GM21447 (cell line): Measurements from ENCODE around the gene ICE1.
"Not testable (repeated sequence)": the region's sequence is repeated elsewhere in the genome, so short reads cannot be mapped to it uniquely, and the experiment has no call there.

Experiments
- ATAC-seq: cut with Tn5 transposase; IDR thresholded peaks from one replicate; pipeline ENCODE4 v1.9.1; 2021; ENCODE audit not compliant: unreplicated experiment

Gene ICE1, protein sequence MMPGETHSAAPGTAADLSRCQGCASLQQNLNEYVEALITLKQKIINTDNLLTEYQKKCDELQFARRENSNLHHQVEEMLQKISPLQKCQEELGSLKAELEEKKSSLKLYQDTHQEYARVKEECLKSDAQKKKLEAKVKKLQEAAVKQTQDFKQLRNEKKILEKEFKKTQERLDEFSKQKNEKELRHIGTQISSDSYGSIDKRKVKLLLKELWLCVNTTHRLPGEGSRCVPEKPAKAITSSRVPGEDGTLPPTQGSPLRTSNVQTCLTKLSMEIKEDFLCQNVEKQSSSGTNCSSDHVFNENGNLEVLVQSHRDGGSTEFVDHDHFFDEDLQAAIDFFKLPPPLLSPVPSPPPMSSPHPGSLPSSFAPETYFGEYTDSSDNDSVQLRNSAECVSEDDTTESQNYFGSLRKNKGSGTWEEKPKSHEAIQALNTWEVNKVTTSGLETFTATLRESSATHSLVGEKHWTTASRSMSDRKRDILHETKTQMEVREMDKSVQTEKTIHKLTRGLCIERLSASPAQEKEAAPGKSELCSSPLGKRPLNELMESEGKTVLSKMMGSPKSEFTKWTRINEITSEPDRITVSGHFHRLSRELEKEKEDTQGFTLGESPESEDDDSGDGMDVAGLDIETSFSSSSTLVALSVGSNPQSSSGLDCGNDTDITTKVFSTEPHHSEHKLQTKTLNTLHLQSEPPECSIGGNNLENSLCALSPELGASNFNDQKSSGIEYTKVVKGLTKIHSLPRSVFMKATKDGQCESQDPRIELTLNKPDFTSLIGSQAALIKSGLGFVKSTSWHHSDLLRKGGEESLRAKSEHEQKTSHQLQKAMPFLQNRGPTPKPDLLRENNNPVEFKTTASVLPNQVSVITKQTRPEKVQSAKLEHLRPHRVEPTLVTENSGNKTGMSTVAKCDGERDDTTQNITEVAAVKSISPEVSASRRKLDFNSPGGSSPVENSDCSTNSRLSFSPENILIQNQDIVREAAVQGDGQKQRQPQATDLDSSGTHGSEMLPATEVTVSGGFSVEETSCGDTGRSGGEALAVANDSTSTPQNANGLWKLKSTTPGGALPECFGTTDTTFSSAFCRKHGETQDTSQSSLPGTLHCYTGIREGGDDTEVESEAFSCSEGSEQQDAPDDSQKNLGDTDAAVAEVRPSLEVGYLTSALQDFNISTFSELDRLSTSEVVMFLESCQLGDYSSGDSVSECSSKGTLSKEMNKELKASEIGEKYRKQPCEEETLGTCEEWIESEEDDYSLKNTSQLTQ (N-terminal part only)

DNA sequence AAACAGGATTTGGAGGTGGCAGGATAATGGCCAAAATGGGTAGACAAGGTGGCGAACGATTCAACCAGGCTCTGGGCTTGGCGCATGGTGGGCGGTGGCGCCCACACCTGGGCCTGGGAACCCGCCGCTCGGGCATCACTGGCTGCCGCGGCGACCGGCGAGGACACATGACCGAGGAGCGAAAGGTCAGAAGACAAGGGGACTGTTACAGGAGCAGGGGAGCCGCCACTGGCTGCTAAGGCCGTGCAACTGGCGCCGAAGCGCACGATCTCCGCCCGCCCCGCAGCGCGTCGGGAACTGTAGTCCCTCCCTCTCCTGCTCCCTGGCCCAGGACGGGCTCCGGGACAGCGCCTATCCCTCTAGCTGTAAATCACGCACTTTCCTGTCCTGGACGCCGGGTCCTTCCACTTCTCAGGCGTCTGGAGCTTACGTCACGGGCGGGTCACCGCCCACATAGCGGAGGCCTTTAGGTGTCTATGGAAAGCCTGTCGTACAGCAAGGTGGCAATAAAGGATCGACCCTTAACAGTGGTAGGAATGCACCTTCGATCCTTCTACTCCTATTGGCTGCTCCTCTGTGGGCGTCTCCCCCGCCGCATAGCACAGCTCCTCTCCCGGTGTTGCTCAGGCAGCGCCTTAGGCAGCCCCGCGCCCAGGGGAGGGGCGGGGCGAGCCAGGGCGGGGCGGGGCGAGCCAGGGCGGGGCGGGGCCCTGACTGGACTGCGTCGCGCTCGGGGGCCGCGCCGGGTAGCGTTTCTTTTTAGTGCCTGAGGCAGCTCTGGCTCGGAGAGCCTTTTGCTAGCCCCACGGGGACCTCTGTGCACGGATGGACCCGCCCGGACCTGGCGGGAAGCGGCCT, at the start of gene ICE1:
Gene ICE1, plus strand, starts transcription at position 717 of the 858 bp plus-strand sequence. CDS start 239 bp downstream, outside the sequence.
- ATAC-seq, result peak; percentile 79

DNA sequence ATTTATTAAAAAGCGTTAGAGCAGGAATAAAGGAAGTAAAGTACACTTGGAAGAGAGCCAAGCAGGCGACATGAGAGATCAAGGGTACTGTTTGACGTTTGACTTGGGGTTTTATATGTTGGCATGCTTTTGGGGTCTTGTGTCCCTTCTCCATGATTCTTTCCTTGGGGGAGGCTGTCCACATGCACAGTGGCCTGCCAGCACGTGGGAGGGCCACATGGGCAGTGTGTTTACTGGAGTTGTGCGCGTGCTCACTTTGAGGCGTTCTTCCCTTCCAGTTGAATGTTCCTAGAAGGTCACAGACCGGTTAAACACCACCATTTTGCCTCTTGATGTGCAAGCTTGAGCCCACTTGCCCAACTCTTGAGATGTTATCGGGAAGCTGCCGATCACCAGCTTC, 49.5 kb upstream of the ICE1 start:
- no peak for ATAC-seq

DNA sequence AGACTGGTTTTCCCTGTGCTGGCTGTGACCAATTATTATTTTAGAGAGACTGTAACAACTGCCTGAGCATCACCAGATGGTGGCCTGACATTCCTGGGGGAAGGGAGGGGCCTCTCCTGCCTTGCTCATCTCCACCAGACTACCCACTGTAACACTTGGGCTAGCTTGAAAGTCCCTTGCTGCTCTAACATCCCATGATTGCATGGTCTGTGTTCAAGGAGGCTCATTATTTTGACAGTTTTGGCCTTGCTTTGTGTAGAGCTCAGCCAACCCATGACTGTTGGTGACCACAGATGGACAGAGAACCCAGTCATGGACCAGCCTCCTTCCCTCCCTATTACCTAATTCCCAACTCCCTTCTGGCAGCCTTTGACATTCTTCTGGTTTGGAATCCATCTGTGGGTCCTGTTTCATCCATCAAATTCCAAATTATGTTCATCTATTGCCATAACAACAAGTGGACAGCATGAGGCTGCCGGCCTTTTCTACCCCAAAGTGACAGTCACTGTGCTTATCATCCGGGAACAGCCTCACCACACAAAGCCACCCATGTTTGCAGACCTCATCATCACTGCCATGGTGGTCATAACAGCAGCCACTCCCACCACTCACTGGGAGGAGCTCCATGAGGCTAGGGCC, 49.0 kb upstream of the ICE1 start:
- ATAC-seq, result no peak

- ATAC-seq, result no peak
Measured at GRCh38 chr5:5374009-5374715, 48.3 kb upstream of the ICE1 start.

GRCh38 chr5:5377780-5378179, 44.7 kb upstream of the ICE1 start:
- no peak for ATAC-seq

DNA sequence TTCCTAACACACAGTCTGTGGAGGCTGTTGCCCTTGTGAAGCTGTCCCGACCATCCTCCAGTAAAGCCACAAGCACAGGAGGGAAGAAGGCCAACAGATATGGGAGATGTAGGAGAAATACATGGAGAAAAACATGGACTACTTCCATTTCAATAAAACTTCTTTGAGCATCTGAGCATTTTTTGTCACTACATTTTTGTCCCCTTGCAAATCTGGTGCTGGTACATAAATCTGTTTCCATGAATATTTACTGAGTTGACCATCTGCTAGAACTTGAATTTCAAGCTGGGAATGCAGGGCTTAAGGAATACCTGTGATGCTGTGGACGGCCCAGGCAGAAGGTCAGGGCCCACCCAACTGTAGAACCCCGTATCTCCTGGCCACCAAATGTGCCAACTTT, 43.9 kb upstream of the ICE1 start:
- ATAC-seq, result no peak

GRCh38 chr5:5380298-5380697, 42.2 kb upstream of the ICE1 start:
- no peak for ATAC-seq

DNA sequence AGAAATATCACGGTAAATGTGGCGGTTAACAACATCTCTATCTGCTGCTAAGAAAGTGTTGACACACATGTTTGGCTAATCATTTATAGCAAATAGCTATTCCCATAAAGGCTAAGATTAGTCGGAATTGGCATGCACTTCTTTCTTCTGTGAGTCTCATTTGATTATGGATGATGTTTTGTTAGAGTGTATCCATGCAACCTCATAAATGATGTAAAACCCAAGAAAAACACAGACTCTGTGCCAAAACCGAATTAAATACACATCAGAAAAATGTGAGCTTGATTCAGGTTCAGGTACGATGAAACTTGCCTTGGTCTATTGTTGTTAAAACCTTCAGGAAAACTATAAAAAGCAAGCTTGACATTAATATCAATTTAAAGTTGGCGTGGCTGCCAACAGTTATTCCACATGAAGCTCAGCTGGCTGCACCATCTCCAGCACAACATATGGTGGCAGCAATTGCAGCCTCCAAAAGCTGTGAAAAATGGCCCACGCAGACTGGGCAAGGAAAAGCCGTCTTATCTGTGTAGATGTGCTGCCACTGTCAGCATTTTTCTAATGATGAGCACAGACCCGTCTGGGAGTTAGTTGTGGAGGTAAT, 41.1 kb upstream of the ICE1 start:
- no peak for ATAC-seq

- ATAC-seq, result no peak
Measured at GRCh38 chr5:5383461-5383860, 39.0 kb upstream of the ICE1 start.

- ATAC-seq, result no peak
Measured at GRCh38 chr5:5384660-5385330, 37.7 kb upstream of the ICE1 start.

GRCh38 chr5:5385331-5385662, 37.2 kb upstream of the ICE1 start:
- ATAC-seq, result no peak

- no peak for ATAC-seq
Measured at GRCh38 chr5:5386329-5386728, 36.1 kb upstream of the ICE1 start.

- ATAC-seq, result no peak
Measured at GRCh38 chr5:5387192-5387591, 35.3 kb upstream of the ICE1 start.

DNA sequence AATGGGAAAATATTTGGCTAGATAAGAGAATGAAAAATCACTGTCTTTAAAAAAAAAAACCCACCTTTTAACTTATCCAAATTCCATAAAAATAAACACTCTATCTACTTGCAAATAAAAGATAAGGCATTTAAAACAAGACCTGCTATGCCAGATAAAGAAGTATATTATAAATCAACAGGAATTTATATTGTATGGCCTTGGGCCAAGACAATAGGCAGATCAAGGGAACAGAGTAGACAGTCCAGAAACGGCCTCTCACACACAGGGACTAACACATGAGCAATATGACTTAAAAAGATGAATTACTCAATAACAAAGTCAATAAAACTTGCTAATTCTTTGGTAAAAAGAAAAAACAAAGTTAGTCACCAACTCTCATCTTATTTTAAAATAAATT, 34.7 kb upstream of the ICE1 start:
- ATAC-seq, result no peak

- ATAC-seq, result not testable (repeated sequence)
Measured at GRCh38 chr5:5390121-5390869, 32.2 kb upstream of the ICE1 start.

- not testable (repeated sequence) for ATAC-seq
Measured at GRCh38 chr5:5392504-5392903, 30.0 kb upstream of the ICE1 start.

DNA sequence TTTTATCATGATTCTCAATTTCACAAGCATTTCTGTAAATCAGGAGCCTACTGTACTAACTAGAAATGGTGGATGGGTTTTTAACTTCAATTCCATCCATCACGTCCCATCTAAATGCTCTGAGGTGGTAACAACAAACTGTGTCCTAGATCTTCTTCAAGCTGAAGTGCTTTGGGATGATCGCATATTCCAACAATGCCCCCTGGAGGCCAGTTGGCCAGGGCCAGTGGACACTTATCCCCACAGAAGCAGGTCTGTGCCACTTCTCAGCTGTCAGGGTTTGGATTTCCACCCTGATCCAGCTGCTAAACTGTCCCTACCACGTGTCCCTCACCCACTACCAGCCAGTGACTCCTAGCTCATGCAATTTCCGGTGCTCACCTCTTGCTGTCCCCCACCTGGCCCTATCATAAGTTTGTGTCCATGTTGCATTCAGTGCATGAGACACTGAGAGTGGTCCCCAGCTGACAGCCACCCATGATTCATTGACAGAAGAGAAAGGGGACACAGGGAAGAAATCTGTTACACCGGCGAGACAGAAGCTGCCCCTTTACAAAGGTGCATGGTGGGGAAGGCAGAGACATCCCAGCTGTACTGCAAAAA, 28.0 kb upstream of the ICE1 start:
- not testable (repeated sequence) for ATAC-seq
